ENCODE results near the gene PCNX1. TPM values are rescaled to one million over a fixed set of nuclear protein-coding genes. Genes with fewer than 3 reads are reported as not detected.

Gene PCNX1
- total and polyA plus RNA-seq, 12 donors, result 11.3 to 196 (median 106) TPM

- no peak for TF ChIP-seq CTCF (IDR thresholded peaks at IDR 0.05)
- TF ChIP-seq POLR2A (IDR thresholded peaks at IDR 0.05), result no peak
- intact Hi-C loops (cut with DNase I), result no loop called here
Measured at GRCh38 chr14:70887207-70887681, 20.0 kb upstream of the PCNX1 start.

GRCh38 chr14:70887737-70888499, 19.3 kb upstream of the PCNX1 start:
- Histone ChIP-seq H3K4me1 (replicated peaks in 1 of 2) (peaks cover 0 to 6% of the 10 kb centered on the region in 2 donors), H3K4me3 (no peak overlapping the region), H3K27ac (peak overlapping the region in 2 of 5 donors; percentile 44 to 53), H3K9me3 (replicated peaks in 1 of 3) (no peaks in the 10 kb centered on the region), H3K27me3 (no peaks in the 10 kb centered on the region), H3K36me3 (replicated peaks in 1 of 2) (no peaks in the 10 kb centered on the region)
- intact Hi-C loops (cut with DNase I), result no loop called here
- no peak for DNase-seq
- no peak for TF ChIP-seq CTCF (IDR thresholded peaks at IDR 0.05)
- no peak for TF ChIP-seq POLR2A (IDR thresholded peaks at IDR 0.05)
- 76 to 92% (median 90%) methylated on average over 3 of the region's 3 CpGs for WGBS, 4 donors

More at GRCh38 chr14:70887207-70887681, 20.0 kb upstream of the PCNX1 start:
- Histone ChIP-seq H3K36me3 (replicated peaks in 1 of 2) (no peaks in the 10 kb centered on the region), H3K27ac (peak overlapping the region in 2 of 5 donors; percentile 44 to 68), H3K27me3 (no peaks in the 10 kb centered on the region), H3K4me1 (replicated peaks in 1 of 2) (peaks cover 0 to 6% of the 10 kb centered on the region in 2 donors), H3K4me3 (no peak overlapping the region), H3K9me3 (replicated peaks in 1 of 3) (no peaks in the 10 kb centered on the region)
- WGBS, 4 donors, result 26 to 37% (median 32%) methylated on average over 3 of the region's 3 CpGs
- peak in 1 of 7 donors; percentile 21 for DNase-seq

- H3K36me3 ChIP-seq (replicated peaks in 1 of 2), result no peaks in the 10 kb centered on the region
- H3K4me3 ChIP-seq, result no peak overlapping the region
- DNase-seq, result no peak
- no peaks in the 10 kb centered on the region for H3K27me3 ChIP-seq
- TF ChIP-seq POLR2A (IDR thresholded peaks at IDR 0.05) (no peak), CTCF (IDR thresholded peaks at IDR 0.05) (no peak)
- peaks cover 0 to 6% of the 10 kb centered on the region in 2 donors for H3K4me1 ChIP-seq (replicated peaks in 1 of 2)
- H3K9me3 ChIP-seq (replicated peaks in 1 of 3), result no peaks in the 10 kb centered on the region
- no peak overlapping the region for H3K27ac ChIP-seq
- intact Hi-C loops (cut with DNase I), result no loop called here
- WGBS, 4 donors, result 68 to 88% (median 82%) methylated on average over 1 of the region's 1 CpG
Measured at GRCh38 chr14:70888681-70889175, 18.5 kb upstream of the PCNX1 start.

GRCh38 chr14:70889555-70889954, 17.7 kb upstream of the PCNX1 start:
- no peak overlapping the region for H3K4me3 ChIP-seq
- no peaks in the 10 kb centered on the region for H3K27me3 ChIP-seq
- no peak for DNase-seq
- H3K27ac ChIP-seq, result no peak overlapping the region
- no peaks in the 10 kb centered on the region for H3K9me3 ChIP-seq (replicated peaks in 1 of 3)
- TF ChIP-seq POLR2A (IDR thresholded peaks at IDR 0.05) (no peak), CTCF (IDR thresholded peaks at IDR 0.05) (no peak)
- WGBS, 4 donors, result 88 to 93% (median 92%) methylated on average over 5 of the region's 5 CpGs
- H3K36me3 ChIP-seq (replicated peaks in 1 of 2), result no peaks in the 10 kb centered on the region
- H3K4me1 ChIP-seq (replicated peaks in 1 of 2), result peaks cover 0 to 6% of the 10 kb centered on the region in 2 donors
- intact Hi-C loops (cut with DNase I), result no loop called here

Measured in adrenal gland (tissue), 12 donors.